Activated CD4-positive, alpha-beta T cell treated with anti-CD3 and anti-CD28 coated beads for 48 hours (primary cell): ENCODE results near the gene XRN2.
"Not testable (repeated sequence)": the region's sequence is repeated elsewhere in the genome, so short reads cannot be mapped to it uniquely, and the experiment has no call there.

Experiments used
- DNase-seq: peaks from one replicate; pipeline ENCODE4 v3.0.0-alpha.2; 2020

XRN2 gene

GRCh38 chr20:21355981-21356380 is 52.9 kb downstream of the XRN2 start:
- no peak for DNase-seq

GRCh38 chr20:21356386-21356785 is 53.3 kb downstream of the XRN2 start:
- DNase-seq: no peak

- no peak for DNase-seq
Observed at GRCh38 chr20:21357844-21358243, 54.7 kb downstream of the XRN2 start.

- no peak for DNase-seq
Observed at GRCh38 chr20:21358737-21359136, 55.6 kb downstream of the XRN2 start.

GRCh38 chr20:21360705-21361104 is 57.6 kb downstream of the XRN2 start:
- no peak for DNase-seq

- no peak for DNase-seq
Observed at GRCh38 chr20:21361266-21361665, 58.1 kb downstream of the XRN2 start.

- no peak for DNase-seq
Observed at GRCh38 chr20:21364413-21364812, 61.3 kb downstream of the XRN2 start.

GRCh38 chr20:21365771-21366170 is 62.6 kb downstream of the XRN2 start:
- DNase-seq: no peak

- DNase-seq: not testable (repeated sequence)
Observed at GRCh38 chr20:21366273-21366672, 63.1 kb downstream of the XRN2 start.

GRCh38 chr20:21368791-21369190 is 65.7 kb downstream of the XRN2 start:
- DNase-seq: no peak

GRCh38 chr20:21371193-21371592 is 68.1 kb downstream of the XRN2 start:
- no peak for DNase-seq

GRCh38 chr20:21372016-21372415 is 68.9 kb downstream of the XRN2 start:
- no peak for DNase-seq

GRCh38 chr20:21373436-21373835 is 70.3 kb downstream of the XRN2 start:
- DNase-seq: no peak

GRCh38 chr20:21376626-21377025 is 73.5 kb downstream of the XRN2 start:
- DNase-seq: no peak

GRCh38 chr20:21377701-21378100 is 74.6 kb downstream of the XRN2 start:
- DNase-seq: no peak

- DNase-seq: no peak
Observed at GRCh38 chr20:21378259-21378658, 75.1 kb downstream of the XRN2 start.

GRCh38 chr20:21380711-21381110 is 77.6 kb downstream of the XRN2 start:
- no peak for DNase-seq

GRCh38 chr20:21381619-21382018 is 78.5 kb downstream of the XRN2 start:
- DNase-seq: no peak

- no peak for DNase-seq
Observed at GRCh38 chr20:21384308-21384892, 81.3 kb downstream of the XRN2 start.

- no peak for DNase-seq
Observed at GRCh38 chr20:21386111-21386510, 83.0 kb downstream of the XRN2 start.

GRCh38 chr20:21387528-21387927 is 84.4 kb downstream of the XRN2 start:
- DNase-seq: no peak

GRCh38 chr20:21388566-21388965 is 85.4 kb downstream of the XRN2 start:
- no peak for DNase-seq

GRCh38 chr20:21389368-21389767 is 86.2 kb downstream of the XRN2 start:
- DNase-seq: no peak

- no peak for DNase-seq
Observed at GRCh38 chr20:21390768-21391167, 87.6 kb downstream of the XRN2 start.

- DNase-seq: no peak
Observed at GRCh38 chr20:21391185-21391971, 88.2 kb downstream of the XRN2 start.
